HCT116 (cell line): ENCODE measurements around the gene DOCK9. TPM values are rescaled to one million over a fixed set of nuclear protein-coding genes. Genes with fewer than 3 reads are reported as not detected.

Experiments
- ATAC-seq: fragments of 200-7000 bp; cut with Tn5 transposase; 2 replicates; pipeline ENCODE4 v1.9.1; 2020; ENCODE audit warnings: mild to moderate bottlenecking, moderate library complexity
- BruUV-seq: library from RNA; stranded (reverse); fragments of 400-500 nt; replicated peaks from 2 replicates; lab custom pipeline; 2021; lab: Mats Ljungman, UMichigan
- CTCF ChIA-PET: fragments of 300-600 bp; sonication (Branson Sonifier 250); formaldehyde crosslinking; loops from one replicate; lab custom pipeline; 2021; ENCODE audit warnings: antibody characterized with exemption; lab: Charles Lee
- POLR2A ChIA-PET: fragments of 300-600, 350-600 bp; sonication (Branson Sonifier 250); formaldehyde crosslinking; loops from one replicate; lab custom pipeline; 2021; ENCODE audit warnings: antibody characterized with exemption; lab: Charles Lee
- RAD21 ChIA-PET, 2 experiments: fragments of 300-600 bp; sonication (Branson Sonifier 250); formaldehyde crosslinking; loops; one replicate each; lab custom pipeline; 2023; ENCODE audit warnings: low total read pairs in 2 of 2; ENCODE audit not compliant: uncharacterized antibody in 2 of 2, unreplicated experiment in 2 of 2, low non-redundant PET in 1 of 2; lab: Charles Lee
- DNase-seq: peaks from one replicate; pipeline ENCODE4 v3.0.0-alpha.2; 2010; ENCODE audit warnings: low read depth, low spot score
- H2AFZ ChIP-seq: fragments of 200-600 bp; shearing (Covaris generic), sonication (generic); 2 replicates; pipeline ENCODE4 v1.6.1; 2017; ENCODE audit warnings: low read depth, mixed run types, mixed read lengths, antibody characterized with exemption, low read length; ENCODE audit not compliant: poor library complexity, severe bottlenecking
- H3K27ac ChIP-seq: 2 replicates; pipeline ENCODE4 v1.5.1; 2012; ENCODE audit warnings: low read depth, low read length
- H3K27me3 ChIP-seq: fragments of 200-600 bp; sonication (generic); 2 replicates; pipeline ENCODE4 v1.6.1; 2016; ENCODE audit warnings: mixed run types, low read length, mixed read lengths; ENCODE audit not compliant: insufficient read depth
- H3K36me3 ChIP-seq, 2 experiments: fragments of 200-500 bp in 1 of 2; fragments of 200-600 bp in 1 of 2; sonication (Bioruptor generic) in 1 of 2; sonication (generic) in 1 of 2; 2 replicates each; pipeline versions ENCODE4 v1.5.1 to v1.6.1; 2014 to 2016; ENCODE audit warnings: low read length in 2 of 2, inconsistent platforms in 1 of 2, mixed read lengths in 1 of 2, mixed run types in 1 of 2; ENCODE audit not compliant: insufficient read depth in 2 of 2, control insufficient read depth in 1 of 2
- H3K4me1 ChIP-seq, 2 experiments: fragments of 200-600 bp in 1 of 2; sonication (generic) in 1 of 2; 2 replicates each; pipeline versions ENCODE4 v1.5.1 to v1.6.1; 2012 to 2017; ENCODE audit warnings: low read length in 2 of 2, inconsistent platforms in 1 of 2, mild to moderate bottlenecking in 1 of 2, mixed read lengths in 1 of 2, mixed run types in 1 of 2, moderate library complexity in 1 of 2; ENCODE audit not compliant: insufficient read depth in 2 of 2, control insufficient read depth in 1 of 2
- H3K4me2 ChIP-seq: fragments of 200-600 bp; sonication (generic); 2 replicates; pipeline ENCODE4 v1.6.1; 2017; ENCODE audit warnings: mixed run types, low read length, mixed read lengths
- H3K4me3 ChIP-seq, 2 experiments: fragments of 200-600 bp in 1 of 2; sonication (generic) in 1 of 2; replicated peaks in 1 of 2; 2 replicates each; pipeline ENCODE4 v1.5.1; 2011 to 2016; ENCODE audit warnings: low read length in 2 of 2, control low read depth in 1 of 2, low read depth in 1 of 2, mild to moderate bottlenecking in 1 of 2, mixed read lengths in 1 of 2, mixed run types in 1 of 2
- H3K79me2 ChIP-seq: fragments of 200-600 bp; sonication (generic); 2 replicates; pipeline ENCODE4 v1.6.1; 2017; ENCODE audit warnings: mild to moderate bottlenecking, mixed run types, low read length, moderate library complexity, mixed read lengths; ENCODE audit not compliant: insufficient read depth
- H3K9ac ChIP-seq: fragments of 200-600 bp; sonication (generic); 2 replicates; pipeline ENCODE4 v1.6.1; 2016; ENCODE audit warnings: low read length, mixed read lengths
- H3K9me2 ChIP-seq: fragments of 200-600 bp; sonication (generic), shearing (Covaris generic); 2 replicates; pipeline ENCODE4 v1.6.1; 2017; ENCODE audit warnings: mixed run types, mild to moderate bottlenecking, moderate library complexity; ENCODE audit not compliant: insufficient read depth
- H3K9me3 ChIP-seq, 2 experiments: fragments of 200-500 bp in 1 of 2; fragments of 200-600 bp in 1 of 2; sonication (Bioruptor generic) in 1 of 2; sonication (generic) in 1 of 2; 2 replicates each; pipeline ENCODE4 v1.6.1; 2014 to 2017; ENCODE audit warnings: low read length in 2 of 2, mixed read lengths in 2 of 2, inconsistent platforms in 1 of 2, low read depth in 1 of 2, mild to moderate bottlenecking in 1 of 2, mixed run types in 1 of 2, moderate library complexity in 1 of 2; ENCODE audit not compliant: control insufficient read depth in 1 of 2, insufficient read depth in 1 of 2
- H4K20me1 ChIP-seq: fragments of 200-600 bp; sonication (generic), shearing (Covaris generic); 2 replicates; pipeline ENCODE4 v1.6.1; 2017; ENCODE audit warnings: mixed run types, mild to moderate bottlenecking, moderate library complexity; ENCODE audit not compliant: insufficient read depth
- CEBPB ChIP-seq: IDR thresholded peaks from 2 replicates; pipeline ENCODE4 v1.6.1; 2012; ENCODE audit warnings: low read depth
- FOSL1 ChIP-seq: IDR thresholded peaks from 2 replicates; pipeline ENCODE4 v1.6.1; 2012; ENCODE audit warnings: low read depth
- JUND ChIP-seq: IDR thresholded peaks from 2 replicates; pipeline ENCODE4 v1.6.1; 2012
- SP1 ChIP-seq: IDR thresholded peaks from 2 replicates; pipeline ENCODE4 v1.6.1; 2012; ENCODE audit warnings: low read depth
- intact Hi-C: fragments of 100-400 bp; cut with micrococcal nuclease; formaldehyde crosslinking; loops from 2 replicates; pipeline ENCODE4 v1.10.0; 2022
- total RNA-seq: library from RNA; stranded (reverse); gene quantifications from one replicate; pipeline ENCODE4 v1.2.1, GENCODE V29; 2021; ENCODE audit not compliant: unreplicated experiment
- TF ChIP-seq, protein P1 (sequence below): IDR thresholded peaks from 2 replicates; pipeline ENCODE4 v1.6.1; 2012
- TF ChIP-seq, protein P2 (sequence below): IDR thresholded peaks from 2 replicates; pipeline ENCODE4 v1.6.1; 2012; ENCODE audit warnings: low read depth

Gene DOCK9
- total RNA-seq, 1 experiment from 2014 or later = 58.8 TPM

DNA sequence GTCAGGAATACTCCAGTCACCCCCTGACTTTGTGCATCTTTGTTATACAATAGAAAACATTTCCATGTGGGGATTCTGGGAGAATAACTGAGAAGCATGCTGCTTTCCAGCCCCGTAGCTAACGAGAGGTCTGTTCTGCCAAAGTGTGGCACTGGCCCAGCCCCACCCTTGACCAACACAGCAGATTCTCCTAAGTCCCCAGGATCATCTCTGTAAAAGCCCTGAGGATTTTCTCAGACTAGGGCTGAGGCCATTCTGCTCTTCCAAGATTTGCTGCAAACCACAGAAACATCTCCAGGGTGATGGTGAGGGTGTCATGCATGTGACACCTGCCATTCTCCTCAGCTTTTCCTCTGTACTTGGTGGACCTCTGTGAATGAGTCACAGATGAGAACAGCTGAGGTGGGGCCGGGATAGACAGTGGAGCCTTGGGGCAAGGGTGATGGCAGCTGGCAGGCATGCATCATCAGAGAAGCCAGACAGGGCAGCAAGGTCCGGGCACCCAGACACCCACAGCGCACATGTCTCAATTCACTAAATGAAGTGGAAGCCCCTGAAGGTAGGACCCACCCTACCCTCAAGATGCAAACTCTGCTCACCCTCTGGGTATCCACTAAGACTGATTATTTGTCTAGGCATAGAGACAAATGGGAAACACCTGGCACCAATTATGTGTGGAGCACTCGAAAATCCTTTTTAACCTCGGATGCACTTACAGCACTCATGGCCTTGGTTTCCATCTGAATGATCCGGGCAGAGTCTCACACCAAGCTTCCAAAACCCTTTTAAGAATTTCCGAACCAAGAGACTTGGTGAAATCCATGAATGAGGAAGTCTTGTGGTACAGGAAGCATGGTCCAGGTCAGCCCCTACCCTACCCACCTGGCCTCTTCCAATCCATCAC lies 20.1 kb upstream of the DOCK9 start:
- H3K27ac ChIP-seq = no peak overlapping the region
- ATAC-seq (peak; percentile 67), DNase-seq (no peak)
- H3K4me3 ChIP-seq = no peak overlapping the region
- no peak overlapping the region for H3K9ac ChIP-seq
- H3K4me2 ChIP-seq = 0 out of 2 replicates have a peak overlapping the region, but pooled peaks have one; percentile 0
- no peaks in the 10 kb centered on the region for H3K27me3 ChIP-seq
- no peaks in the 10 kb centered on the region for H4K20me1 ChIP-seq
- H2AFZ ChIP-seq = no peak overlapping the region
- intact Hi-C loops = no loop called here
- no peak for TF ChIP-seq CEBPB
- TF ChIP-seq, protein P1, sequence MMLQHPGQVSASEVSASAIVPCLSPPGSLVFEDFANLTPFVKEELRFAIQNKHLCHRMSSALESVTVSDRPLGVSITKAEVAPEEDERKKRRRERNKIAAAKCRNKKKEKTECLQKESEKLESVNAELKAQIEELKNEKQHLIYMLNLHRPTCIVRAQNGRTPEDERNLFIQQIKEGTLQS = no peak
- 0 out of 2 replicates have a peak, but pooled peaks have one; percentile 9 for TF ChIP-seq SP1
- TF ChIP-seq JUND = peak; percentile 25; the same call in 1 of the 2 replicates
- peak; percentile 44 for TF ChIP-seq FOSL1
- TF ChIP-seq, protein P2, sequence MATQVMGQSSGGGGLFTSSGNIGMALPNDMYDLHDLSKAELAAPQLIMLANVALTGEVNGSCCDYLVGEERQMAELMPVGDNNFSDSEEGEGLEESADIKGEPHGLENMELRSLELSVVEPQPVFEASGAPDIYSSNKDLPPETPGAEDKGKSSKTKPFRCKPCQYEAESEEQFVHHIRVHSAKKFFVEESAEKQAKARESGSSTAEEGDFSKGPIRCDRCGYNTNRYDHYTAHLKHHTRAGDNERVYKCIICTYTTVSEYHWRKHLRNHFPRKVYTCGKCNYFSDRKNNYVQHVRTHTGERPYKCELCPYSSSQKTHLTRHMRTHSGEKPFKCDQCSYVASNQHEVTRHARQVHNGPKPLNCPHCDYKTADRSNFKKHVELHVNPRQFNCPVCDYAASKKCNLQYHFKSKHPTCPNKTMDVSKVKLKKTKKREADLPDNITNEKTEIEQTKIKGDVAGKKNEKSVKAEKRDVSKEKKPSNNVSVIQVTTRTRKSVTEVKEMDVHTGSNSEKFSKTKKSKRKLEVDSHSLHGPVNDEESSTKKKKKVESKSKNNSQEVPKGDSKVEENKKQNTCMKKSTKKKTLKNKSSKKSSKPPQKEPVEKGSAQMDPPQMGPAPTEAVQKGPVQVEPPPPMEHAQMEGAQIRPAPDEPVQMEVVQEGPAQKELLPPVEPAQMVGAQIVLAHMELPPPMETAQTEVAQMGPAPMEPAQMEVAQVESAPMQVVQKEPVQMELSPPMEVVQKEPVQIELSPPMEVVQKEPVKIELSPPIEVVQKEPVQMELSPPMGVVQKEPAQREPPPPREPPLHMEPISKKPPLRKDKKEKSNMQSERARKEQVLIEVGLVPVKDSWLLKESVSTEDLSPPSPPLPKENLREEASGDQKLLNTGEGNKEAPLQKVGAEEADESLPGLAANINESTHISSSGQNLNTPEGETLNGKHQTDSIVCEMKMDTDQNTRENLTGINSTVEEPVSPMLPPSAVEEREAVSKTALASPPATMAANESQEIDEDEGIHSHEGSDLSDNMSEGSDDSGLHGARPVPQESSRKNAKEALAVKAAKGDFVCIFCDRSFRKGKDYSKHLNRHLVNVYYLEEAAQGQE = no peak
- no peaks in the 10 kb centered on the region for H3K9me3 ChIP-seq
- H3K36me3 ChIP-seq = no peaks in the 10 kb centered on the region
- RAD21 ChIA-PET = no interaction called here
- no peaks in the 10 kb centered on the region for H3K79me2 ChIP-seq
- no peaks in the 10 kb centered on the region for H3K9me2 ChIP-seq
- H3K4me1 ChIP-seq = peaks cover 0 to 17% of the 10 kb centered on the region in 2 experiments; a peak in 2 of 4 replicates
- CTCF ChIA-PET = no interaction called here
- BruUV-seq = no TSS peak
- POLR2A ChIA-PET = no interaction called here
